HFFc6 (cell line): ENCODE results near the gene USP14. TPM values are rescaled to one million over a fixed set of nuclear protein-coding genes. Genes with fewer than 3 reads are reported as not detected.
A peak's percentile ranks its signal among the peaks of the same experiment; 100 is the strongest.

ENCODE experiments used
- DNase-seq: peaks from one replicate; pipeline ENCODE4 v3.0.0-alpha.2; 2018
- H3K27ac Mint-ChIP-seq: 2 replicates; pipeline ENCODE4 v1.8.0; 2020; ENCODE audit warnings: mild to moderate bottlenecking, mixed read lengths
- H3K27me3 Mint-ChIP-seq: 2 replicates; pipeline ENCODE4 v1.8.0; 2021; ENCODE audit warnings: mild to moderate bottlenecking, moderate library complexity, mixed read lengths; ENCODE audit not compliant: insufficient read depth
- H3K36me3 Mint-ChIP-seq: 2 replicates; pipeline ENCODE4 v1.8.0; 2021; ENCODE audit warnings: low read depth, mixed read lengths
- H3K4me1 Mint-ChIP-seq: 2 replicates; pipeline ENCODE4 v1.8.0; 2020; ENCODE audit warnings: low read depth, mixed read lengths
- H3K4me3 Mint-ChIP-seq: 2 replicates; pipeline ENCODE4 v1.8.0; 2020; ENCODE audit warnings: mild to moderate bottlenecking, moderate library complexity, mixed read lengths
- H3K9me3 Mint-ChIP-seq: 2 replicates; pipeline ENCODE4 v1.8.0; 2020; ENCODE audit warnings: mild to moderate bottlenecking, mixed read lengths
- total RNA-seq, 6 experiments: library from RNA; stranded (reverse); fragmentation: NEBNext Ultra II Directional; extraction: Animal tissue kit (Norgen Biotek cat#: 25700); gene quantifications; 2 replicates in 1 of 6; 3 replicates in 5 of 6; pipeline ENCODE4 v1.2.3, GENCODE V29; 2021
- TF ChIP-seq, protein P1 (sequence below): fragments of 200-600 bp; sonication (generic); IDR thresholded peaks from 2 replicates; pipeline ENCODE4 v1.5.0; 2021; ENCODE audit warnings: antibody characterized with exemption, mild to moderate bottlenecking

Gene USP14
- total RNA-seq, 6 experiments from 2014 or later: 92.0 to 114 (median 101) TPM

DNA sequence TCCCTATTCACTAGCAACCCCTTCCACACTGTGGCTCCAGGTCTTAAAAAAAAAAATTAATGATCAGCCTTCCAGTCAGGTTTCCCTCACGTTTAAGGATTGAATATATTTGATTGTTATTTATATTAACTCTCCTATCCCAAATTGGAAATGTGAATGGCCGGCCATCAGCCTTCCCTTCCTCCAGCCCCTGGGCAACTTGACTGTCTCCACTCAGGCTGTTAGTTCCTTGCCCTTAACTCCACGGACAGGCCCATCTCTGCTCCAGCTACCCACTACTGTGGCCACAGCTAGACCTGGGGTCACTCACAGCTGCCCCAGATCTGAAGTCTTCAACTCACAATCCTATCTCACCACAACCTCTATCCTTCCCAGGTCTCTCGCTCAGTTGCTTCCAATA lies 69.5 kb downstream of the USP14 start:
- H3K36me3 Mint-ChIP-seq: peaks cover 23% of the 10 kb centered on the region
- no peak for DNase-seq
- no peak overlapping the region for H3K4me3 Mint-ChIP-seq
- peaks cover 18% of the 10 kb centered on the region for H3K4me1 Mint-ChIP-seq
- TF ChIP-seq, protein P1, sequence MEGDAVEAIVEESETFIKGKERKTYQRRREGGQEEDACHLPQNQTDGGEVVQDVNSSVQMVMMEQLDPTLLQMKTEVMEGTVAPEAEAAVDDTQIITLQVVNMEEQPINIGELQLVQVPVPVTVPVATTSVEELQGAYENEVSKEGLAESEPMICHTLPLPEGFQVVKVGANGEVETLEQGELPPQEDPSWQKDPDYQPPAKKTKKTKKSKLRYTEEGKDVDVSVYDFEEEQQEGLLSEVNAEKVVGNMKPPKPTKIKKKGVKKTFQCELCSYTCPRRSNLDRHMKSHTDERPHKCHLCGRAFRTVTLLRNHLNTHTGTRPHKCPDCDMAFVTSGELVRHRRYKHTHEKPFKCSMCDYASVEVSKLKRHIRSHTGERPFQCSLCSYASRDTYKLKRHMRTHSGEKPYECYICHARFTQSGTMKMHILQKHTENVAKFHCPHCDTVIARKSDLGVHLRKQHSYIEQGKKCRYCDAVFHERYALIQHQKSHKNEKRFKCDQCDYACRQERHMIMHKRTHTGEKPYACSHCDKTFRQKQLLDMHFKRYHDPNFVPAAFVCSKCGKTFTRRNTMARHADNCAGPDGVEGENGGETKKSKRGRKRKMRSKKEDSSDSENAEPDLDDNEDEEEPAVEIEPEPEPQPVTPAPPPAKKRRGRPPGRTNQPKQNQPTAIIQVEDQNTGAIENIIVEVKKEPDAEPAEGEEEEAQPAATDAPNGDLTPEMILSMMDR: no peak
- no peaks in the 10 kb centered on the region for H3K9me3 Mint-ChIP-seq
- H3K27ac Mint-ChIP-seq: no peak overlapping the region
- no peaks in the 10 kb centered on the region for H3K27me3 Mint-ChIP-seq

- TF ChIP-seq, protein P1: no peak
- no peak overlapping the region for H3K27ac Mint-ChIP-seq
- peaks cover 18% of the 10 kb centered on the region for H3K36me3 Mint-ChIP-seq
- no peaks in the 10 kb centered on the region for H3K27me3 Mint-ChIP-seq
- H3K4me3 Mint-ChIP-seq: no peak overlapping the region
- H3K9me3 Mint-ChIP-seq: no peaks in the 10 kb centered on the region
- DNase-seq: peak; percentile 26
- H3K4me1 Mint-ChIP-seq: peaks cover 18% of the 10 kb centered on the region
Measured at GRCh38 chr18:228586-228985, 70.2 kb downstream of the USP14 start.

- H3K36me3 Mint-ChIP-seq: peaks cover 6% of the 10 kb centered on the region
- no peak overlapping the region for H3K4me3 Mint-ChIP-seq
- no peak for DNase-seq
- no peaks in the 10 kb centered on the region for H3K27me3 Mint-ChIP-seq
- no peaks in the 10 kb centered on the region for H3K9me3 Mint-ChIP-seq
- TF ChIP-seq, protein P1: no peak
- H3K4me1 Mint-ChIP-seq: peaks cover 18% of the 10 kb centered on the region
- no peak overlapping the region for H3K27ac Mint-ChIP-seq
Measured at GRCh38 chr18:231563-231962, 73.2 kb downstream of the USP14 start.

- no peaks in the 10 kb centered on the region for H3K27me3 Mint-ChIP-seq
- no peak overlapping the region for H3K27ac Mint-ChIP-seq
- peaks cover 15% of the 10 kb centered on the region for H3K36me3 Mint-ChIP-seq
- peaks cover 7% of the 10 kb centered on the region for H3K4me1 Mint-ChIP-seq
- no peak for DNase-seq
- H3K9me3 Mint-ChIP-seq: no peaks in the 10 kb centered on the region
- no peak overlapping the region for H3K4me3 Mint-ChIP-seq
- TF ChIP-seq, protein P1: no peak
Measured at GRCh38 chr18:240175-240574, 81.8 kb downstream of the USP14 start.

DNA sequence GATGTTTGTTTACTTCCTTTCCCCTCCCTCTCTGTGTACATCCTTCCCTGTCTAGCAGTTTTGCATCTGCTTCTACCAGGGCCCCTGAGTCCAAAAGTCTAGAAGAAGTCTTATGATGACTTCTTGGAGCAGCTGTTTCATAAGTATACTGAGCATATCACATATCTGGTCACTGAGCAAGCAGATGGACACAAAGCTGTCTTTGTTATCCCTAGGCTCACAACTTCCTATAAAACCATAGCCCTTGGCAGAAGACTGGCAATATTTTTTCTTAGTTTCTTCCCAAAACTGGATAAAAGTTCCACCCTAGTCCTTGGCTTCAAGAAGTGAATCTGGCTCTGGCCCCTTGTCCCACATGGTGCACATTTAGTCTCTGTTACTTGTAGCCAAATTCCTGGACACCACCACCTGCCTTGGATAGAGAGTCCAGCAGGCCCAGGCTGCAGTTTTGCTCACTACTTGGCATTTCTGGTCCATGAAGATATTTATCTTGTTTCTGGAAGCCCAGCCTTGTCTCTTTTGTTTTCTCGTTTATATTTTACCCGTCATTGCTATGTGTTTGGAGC lies 87.0 kb downstream of the USP14 start:
- Mint-ChIP-seq H3K36me3 (peaks cover 29% of the 10 kb centered on the region), H3K4me3 (no peak overlapping the region), H3K27me3 (no peaks in the 10 kb centered on the region), H3K4me1 (peaks cover 1% of the 10 kb centered on the region), H3K27ac (no peak overlapping the region), H3K9me3 (no peaks in the 10 kb centered on the region)
- DNase-seq: no peak
- TF ChIP-seq, protein P1: no peak

DNA sequence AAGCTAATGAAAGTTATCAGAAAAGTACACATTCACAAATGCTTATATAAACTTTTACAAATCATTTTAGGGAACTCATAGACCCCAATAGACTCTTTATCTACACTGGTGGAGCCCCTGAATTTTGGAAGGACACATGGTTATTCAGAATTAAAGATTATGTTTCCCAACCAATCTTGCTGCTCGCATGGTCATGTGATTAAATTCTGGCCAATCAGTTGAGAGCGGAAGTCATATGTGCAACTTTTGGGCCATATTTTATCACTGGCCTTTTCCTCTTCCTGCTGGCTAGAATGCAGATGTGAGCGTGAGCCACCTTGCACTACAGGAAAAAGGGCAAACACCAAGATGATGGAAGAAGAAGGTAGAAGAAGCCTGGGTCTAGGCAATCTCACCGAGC lies 89.7 kb downstream of the USP14 start:
- H3K9me3 Mint-ChIP-seq: no peaks in the 10 kb centered on the region
- no peak for DNase-seq
- H3K27me3 Mint-ChIP-seq: no peaks in the 10 kb centered on the region
- no peak overlapping the region for H3K27ac Mint-ChIP-seq
- no peak overlapping the region for H3K4me3 Mint-ChIP-seq
- H3K4me1 Mint-ChIP-seq: peaks cover 11% of the 10 kb centered on the region; the same call in 1 of the 2 replicates
- peaks cover 33% of the 10 kb centered on the region for H3K36me3 Mint-ChIP-seq
- TF ChIP-seq, protein P1: no peak
